Inferior parietal cortex (tissue), 1 donor: ENCODE measurements around the gene OTUD1.

Experiments used
- DNase-seq: peaks from one replicate; pipeline ENCODE4 v3.0.0-alpha.2; 2016; ENCODE audit errors: extremely low spot score

Gene OTUD1

DNA sequence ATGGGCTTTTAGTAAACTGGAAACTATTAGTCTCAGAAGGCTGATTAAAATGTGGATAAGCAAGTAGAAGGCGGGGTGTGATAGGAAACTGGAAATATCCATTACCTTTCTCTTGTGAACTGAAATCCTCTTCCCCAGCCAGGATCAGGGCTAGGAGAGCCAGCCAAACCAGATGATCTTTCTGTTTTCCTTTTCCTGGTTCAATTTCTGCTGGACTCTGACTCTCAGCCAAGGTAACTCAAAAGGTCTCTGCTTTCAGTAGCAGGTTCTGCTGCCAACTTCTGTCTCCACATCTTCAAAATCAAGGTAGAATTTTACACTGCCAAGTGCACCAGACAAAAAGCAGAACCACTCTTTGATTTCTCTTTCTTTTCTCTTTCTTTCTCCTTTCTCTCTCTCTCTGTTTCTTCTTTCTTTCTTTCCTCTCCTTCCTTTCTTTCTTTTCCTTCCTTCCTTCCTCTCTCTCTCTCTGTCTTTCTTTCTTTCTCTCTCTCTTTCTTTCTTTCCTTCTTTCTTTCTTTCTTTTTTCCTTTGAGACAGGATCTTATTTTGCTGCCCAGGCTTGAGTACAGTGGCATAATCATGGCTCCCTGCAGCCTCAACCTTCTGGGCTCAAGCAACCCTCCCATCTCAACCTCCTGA, 30.8 kb downstream of the OTUD1 start:
- no peak for DNase-seq

DNA sequence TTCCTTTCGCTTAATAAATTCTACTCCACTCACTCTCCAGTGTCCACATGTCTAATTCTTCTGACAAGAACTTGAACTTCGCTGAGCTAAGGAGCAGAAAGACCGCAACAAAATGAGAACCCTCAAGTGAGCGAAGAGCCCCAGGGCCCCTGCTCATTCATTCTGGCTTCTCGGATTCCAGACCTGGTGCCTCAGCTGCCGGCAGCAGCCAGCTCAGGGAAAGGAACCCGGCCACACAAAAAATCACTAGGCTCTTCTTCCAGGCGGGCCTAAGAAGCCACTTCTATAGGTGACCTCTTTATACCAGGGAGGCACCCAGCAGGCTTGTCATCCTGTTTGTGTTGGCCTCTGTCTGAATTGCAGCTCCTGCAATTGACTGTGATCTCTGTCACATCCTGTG, 33.3 kb downstream of the OTUD1 start:
- DNase-seq: no peak

DNA sequence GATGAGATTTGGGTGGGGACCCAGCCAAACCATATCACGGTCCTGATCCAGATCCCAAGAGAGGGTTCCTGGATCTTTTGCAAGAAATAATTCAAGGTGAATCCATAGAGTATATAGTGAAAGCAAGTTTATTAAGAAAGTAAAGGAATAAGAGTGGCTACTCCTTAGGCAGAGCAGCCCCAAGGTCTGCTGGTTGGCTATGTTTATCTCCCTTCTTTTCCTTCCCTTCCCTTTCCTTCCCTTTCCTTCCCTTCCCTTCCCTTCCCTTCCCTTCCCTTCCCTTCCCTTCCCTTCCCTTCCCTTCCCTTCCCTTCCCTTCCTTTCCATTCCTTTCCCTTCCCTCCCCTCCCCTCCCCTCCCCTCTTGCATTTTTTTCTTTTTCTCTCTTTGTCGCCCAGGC, 35.2 kb downstream of the OTUD1 start:
- no peak for DNase-seq

DNA sequence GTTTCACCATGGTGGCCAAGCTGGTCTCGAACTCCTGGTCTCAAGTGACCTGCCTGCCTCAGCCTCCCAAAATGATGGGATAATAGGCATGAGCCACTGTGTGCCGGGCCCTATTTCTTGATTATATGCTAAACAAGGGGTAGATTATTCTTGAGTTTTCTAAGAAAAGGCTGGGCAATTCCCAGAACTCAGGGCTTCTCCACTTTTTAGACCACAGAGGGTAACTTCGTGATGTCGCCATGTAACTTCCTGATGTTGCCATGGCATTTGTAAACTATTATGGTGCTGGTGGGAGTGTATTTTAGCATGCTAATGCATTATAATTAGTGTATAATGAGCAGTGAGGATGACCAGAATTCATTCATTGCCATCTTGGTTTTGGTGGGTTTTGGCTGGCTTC, 35.8 kb downstream of the OTUD1 start:
- DNase-seq: no peak

DNA sequence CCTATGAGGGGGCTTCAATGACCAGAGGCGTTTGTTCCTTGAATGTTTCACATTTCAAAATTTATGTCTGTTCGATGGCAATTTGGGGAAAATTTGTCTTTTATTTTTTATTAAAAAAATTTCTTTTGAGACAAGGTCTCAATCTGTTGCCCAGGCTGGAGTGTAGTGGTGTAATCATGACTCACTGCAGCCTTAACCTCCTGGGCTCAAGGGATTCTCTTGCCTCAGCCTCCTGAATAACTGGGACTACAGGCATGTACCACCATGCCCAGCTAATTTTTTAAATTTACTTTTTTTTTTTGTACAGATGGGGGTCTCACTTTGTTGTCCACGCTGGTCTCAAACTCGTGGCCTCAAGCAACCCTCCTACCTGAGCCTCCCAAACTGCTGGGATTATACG, 39.7 kb downstream of the OTUD1 start:
- DNase-seq: no peak

DNA sequence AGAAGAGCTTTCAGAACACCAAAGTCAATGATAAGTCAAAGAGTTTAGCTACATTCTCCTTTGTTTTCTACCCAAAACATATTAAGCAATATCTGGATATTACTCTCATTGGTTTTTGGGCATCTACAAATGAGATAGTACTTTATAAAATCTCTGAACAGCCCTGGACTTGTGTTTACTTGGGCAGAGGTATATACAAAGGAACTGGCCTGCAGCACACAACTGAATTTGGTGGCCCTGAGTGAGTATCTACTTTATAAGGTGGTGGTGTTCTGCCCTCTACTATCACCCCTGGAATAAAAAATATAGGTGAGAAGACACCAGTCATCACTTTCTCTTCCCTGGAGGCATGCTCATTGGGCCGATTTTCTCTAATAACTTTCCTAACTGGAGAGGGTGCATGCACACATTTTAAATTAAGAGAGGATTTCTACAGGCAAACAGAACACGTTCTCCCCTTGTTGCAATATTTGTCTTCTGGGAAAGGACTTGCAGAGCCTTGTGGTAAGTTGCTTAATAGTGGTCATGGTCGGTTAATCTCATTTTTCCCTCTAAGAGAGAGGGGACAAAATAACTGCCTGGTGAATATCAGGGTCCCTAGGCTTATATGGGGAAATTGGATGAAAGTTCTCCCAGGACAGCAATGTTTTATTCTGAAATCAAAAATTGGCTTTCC, 41.1 kb downstream of the OTUD1 start:
- no peak for DNase-seq

DNA sequence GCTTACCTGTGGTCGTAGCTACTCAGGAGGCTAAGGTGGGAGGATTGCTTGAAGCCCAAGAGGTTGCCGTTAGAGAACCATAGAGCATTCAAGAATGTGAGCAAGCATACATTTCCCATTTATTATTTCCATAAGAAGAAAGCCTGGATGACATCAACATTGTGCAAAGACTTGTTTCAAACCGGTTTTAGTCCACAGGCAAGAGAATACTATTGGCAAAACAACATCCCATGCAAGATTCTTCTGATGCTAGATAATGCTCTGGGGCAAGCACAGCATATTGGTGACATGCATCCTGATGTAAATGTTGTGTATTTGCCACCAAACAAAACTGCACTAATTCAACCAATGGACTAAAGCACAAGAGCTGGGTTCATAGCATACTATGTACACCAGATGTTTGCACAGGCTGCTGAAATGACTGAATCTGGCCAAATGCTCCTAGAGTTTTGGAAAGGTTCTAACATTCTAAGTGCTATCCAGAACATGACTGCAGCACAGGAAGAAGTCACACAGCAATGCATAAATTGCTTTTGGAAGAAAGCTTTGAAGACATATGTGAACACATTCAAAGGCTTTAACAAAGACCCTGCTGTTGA, 42.6 kb downstream of the OTUD1 start:
- DNase-seq: no peak

DNA sequence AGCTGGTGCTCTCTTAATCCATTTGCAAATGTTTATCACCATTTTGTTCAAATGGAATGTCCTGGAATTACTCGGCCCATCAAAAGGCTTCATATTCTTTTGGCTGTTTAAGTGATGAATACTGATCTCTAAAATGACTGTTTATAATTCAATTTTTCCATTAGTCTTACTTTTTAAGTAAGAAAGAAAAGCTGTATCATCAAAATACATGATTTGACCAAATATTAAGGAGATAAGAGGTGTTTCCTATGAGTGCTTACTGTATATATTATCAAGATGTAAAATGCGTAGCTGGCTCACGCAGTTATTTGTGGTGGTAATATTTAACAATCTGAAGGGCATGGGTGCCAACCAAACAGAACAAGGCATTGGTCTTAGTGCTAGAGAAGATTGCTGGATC, 51.2 kb downstream of the OTUD1 start:
- DNase-seq: no peak
